HL-60 (cell line): ENCODE measurements around the gene STK24.

ENCODE experiments used
- CTCF ChIP-seq: IDR thresholded peaks from one replicate; pipeline ENCODE4 v1.5.1; 2011; ENCODE audit warnings: low read length, control low read depth, inconsistent platforms; ENCODE audit not compliant: insufficient read depth
- TF ChIP-seq, protein P1 (sequence below): IDR thresholded peaks from 2 replicates; pipeline ENCODE4 v1.6.1; 2012; ENCODE audit warnings: low read depth; ENCODE audit not compliant: insufficient replicate concordance

GRCh38 chr13:98473135-98473787 lies 103.6 kb downstream of the STK24 start:
- no peak for TF ChIP-seq CTCF
- TF ChIP-seq, protein P1, sequence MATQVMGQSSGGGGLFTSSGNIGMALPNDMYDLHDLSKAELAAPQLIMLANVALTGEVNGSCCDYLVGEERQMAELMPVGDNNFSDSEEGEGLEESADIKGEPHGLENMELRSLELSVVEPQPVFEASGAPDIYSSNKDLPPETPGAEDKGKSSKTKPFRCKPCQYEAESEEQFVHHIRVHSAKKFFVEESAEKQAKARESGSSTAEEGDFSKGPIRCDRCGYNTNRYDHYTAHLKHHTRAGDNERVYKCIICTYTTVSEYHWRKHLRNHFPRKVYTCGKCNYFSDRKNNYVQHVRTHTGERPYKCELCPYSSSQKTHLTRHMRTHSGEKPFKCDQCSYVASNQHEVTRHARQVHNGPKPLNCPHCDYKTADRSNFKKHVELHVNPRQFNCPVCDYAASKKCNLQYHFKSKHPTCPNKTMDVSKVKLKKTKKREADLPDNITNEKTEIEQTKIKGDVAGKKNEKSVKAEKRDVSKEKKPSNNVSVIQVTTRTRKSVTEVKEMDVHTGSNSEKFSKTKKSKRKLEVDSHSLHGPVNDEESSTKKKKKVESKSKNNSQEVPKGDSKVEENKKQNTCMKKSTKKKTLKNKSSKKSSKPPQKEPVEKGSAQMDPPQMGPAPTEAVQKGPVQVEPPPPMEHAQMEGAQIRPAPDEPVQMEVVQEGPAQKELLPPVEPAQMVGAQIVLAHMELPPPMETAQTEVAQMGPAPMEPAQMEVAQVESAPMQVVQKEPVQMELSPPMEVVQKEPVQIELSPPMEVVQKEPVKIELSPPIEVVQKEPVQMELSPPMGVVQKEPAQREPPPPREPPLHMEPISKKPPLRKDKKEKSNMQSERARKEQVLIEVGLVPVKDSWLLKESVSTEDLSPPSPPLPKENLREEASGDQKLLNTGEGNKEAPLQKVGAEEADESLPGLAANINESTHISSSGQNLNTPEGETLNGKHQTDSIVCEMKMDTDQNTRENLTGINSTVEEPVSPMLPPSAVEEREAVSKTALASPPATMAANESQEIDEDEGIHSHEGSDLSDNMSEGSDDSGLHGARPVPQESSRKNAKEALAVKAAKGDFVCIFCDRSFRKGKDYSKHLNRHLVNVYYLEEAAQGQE: no peak
